ENCODE data around the gene ACOT7. TPM values are rescaled to one million over a fixed set of nuclear protein-coding genes. Genes with fewer than 3 reads are reported as not detected.

The ACOT7 gene
- total and polyA plus RNA-seq, 2 experiments from 2014 or later: 167 to 169 TPM

DNA sequence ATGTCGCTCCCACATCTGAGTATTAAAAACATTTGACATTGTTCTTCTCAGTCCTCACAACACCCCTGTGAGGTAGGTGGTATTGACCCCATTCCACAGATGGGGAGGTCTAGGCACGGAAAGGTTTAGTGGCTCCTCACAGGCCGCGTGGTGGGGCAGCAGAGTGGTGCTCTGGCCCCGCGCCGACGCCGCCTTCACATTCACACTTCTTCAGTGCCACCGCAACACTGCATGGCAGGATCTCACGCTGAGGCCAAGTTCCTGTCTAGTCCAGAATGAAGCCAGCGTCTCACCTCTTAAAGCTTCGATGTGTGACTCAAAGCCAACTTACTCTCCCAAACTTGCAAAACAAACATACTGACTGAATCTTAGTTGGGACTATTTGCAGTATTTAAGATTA, 169.9 kb downstream of the ACOT7 start:
- H4K20me1 ChIP-seq (replicated peaks; ENCODE audit: insufficient read depth): peaks cover 28% of the 10 kb centered on the region
- peaks cover 12% of the 10 kb centered on the region; the same call in 1 of the 2 replicates for H3F3A ChIP-seq (replicated peaks; ENCODE audit: low read depth)
- no peak overlapping the region for H3K27ac ChIP-seq (ENCODE audit: low read depth)
- TF ChIP-seq EZH2phosphoT487 (IDR thresholded peaks at IDR 0.05; ENCODE audit: unreplicated experiment): no peak
- TF ChIP-seq, protein P1, sequence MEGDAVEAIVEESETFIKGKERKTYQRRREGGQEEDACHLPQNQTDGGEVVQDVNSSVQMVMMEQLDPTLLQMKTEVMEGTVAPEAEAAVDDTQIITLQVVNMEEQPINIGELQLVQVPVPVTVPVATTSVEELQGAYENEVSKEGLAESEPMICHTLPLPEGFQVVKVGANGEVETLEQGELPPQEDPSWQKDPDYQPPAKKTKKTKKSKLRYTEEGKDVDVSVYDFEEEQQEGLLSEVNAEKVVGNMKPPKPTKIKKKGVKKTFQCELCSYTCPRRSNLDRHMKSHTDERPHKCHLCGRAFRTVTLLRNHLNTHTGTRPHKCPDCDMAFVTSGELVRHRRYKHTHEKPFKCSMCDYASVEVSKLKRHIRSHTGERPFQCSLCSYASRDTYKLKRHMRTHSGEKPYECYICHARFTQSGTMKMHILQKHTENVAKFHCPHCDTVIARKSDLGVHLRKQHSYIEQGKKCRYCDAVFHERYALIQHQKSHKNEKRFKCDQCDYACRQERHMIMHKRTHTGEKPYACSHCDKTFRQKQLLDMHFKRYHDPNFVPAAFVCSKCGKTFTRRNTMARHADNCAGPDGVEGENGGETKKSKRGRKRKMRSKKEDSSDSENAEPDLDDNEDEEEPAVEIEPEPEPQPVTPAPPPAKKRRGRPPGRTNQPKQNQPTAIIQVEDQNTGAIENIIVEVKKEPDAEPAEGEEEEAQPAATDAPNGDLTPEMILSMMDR (conservative IDR thresholded peaks at IDR 0.05; ENCODE audit: low read depth in 2 of 2): no peak
- no peak for TF ChIP-seq ZNF114 (CRISPR knock-in tag; IDR thresholded peaks at IDR 0.05)
- TF ChIP-seq ETS1 (IDR thresholded peaks at IDR 0.05): no peak
- TF ChIP-seq, protein P2, sequence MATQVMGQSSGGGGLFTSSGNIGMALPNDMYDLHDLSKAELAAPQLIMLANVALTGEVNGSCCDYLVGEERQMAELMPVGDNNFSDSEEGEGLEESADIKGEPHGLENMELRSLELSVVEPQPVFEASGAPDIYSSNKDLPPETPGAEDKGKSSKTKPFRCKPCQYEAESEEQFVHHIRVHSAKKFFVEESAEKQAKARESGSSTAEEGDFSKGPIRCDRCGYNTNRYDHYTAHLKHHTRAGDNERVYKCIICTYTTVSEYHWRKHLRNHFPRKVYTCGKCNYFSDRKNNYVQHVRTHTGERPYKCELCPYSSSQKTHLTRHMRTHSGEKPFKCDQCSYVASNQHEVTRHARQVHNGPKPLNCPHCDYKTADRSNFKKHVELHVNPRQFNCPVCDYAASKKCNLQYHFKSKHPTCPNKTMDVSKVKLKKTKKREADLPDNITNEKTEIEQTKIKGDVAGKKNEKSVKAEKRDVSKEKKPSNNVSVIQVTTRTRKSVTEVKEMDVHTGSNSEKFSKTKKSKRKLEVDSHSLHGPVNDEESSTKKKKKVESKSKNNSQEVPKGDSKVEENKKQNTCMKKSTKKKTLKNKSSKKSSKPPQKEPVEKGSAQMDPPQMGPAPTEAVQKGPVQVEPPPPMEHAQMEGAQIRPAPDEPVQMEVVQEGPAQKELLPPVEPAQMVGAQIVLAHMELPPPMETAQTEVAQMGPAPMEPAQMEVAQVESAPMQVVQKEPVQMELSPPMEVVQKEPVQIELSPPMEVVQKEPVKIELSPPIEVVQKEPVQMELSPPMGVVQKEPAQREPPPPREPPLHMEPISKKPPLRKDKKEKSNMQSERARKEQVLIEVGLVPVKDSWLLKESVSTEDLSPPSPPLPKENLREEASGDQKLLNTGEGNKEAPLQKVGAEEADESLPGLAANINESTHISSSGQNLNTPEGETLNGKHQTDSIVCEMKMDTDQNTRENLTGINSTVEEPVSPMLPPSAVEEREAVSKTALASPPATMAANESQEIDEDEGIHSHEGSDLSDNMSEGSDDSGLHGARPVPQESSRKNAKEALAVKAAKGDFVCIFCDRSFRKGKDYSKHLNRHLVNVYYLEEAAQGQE (IDR thresholded peaks at IDR 0.05; ENCODE audit: unreplicated experiment): no peak
- no peak for TF ChIP-seq EZH2 (IDR thresholded peaks at IDR 0.05; ENCODE audit: low read depth, unreplicated experiment)
- TF ChIP-seq ZNF462 (CRISPR knock-in tag; IDR thresholded peaks at IDR 0.05): no peak
- no peak overlapping the region for H2AFZ ChIP-seq
- peaks cover 29% of the 10 kb centered on the region for H3K36me3 ChIP-seq (ENCODE audit: insufficient read depth)
- Mint-ChIP-seq H3K27me3 (ENCODE audit: insufficient read depth, low read depth, poor library complexity) (peaks cover 16% of the 10 kb centered on the region), H3K9me3 (no peaks in the 10 kb centered on the region), H3K27ac (no peak overlapping the region), H3K4me3 (no peak overlapping the region), H3K36me3 (ENCODE audit: low read depth) (peaks cover 66% of the 10 kb centered on the region), H3K4me1 (peaks cover under 1% of the 10 kb centered on the region; the same call in 1 of the 3 replicates)
- H3K4me2 ChIP-seq: no peak overlapping the region
- H3K27me3 ChIP-seq (ENCODE audit: insufficient read depth): no peaks in the 10 kb centered on the region
- ATAC-seq (no peak), DNase-seq (ENCODE audit: low spot score) (no peak)
- no peaks in the 10 kb centered on the region for H3K4me1 ChIP-seq (ENCODE audit: insufficient read depth)
- H3K79me2 ChIP-seq (replicated peaks; ENCODE audit: insufficient read depth): peaks cover 11% of the 10 kb centered on the region
- H3K9me2 ChIP-seq (ENCODE audit: insufficient read depth): no peaks in the 10 kb centered on the region
- H3K4me3 ChIP-seq: no peak overlapping the region

All from GM23338 (cell line).